HCT116 (cell line): ENCODE data around the gene SMIM14. TPM values are rescaled to one million over a fixed set of nuclear protein-coding genes. Genes with fewer than 3 reads are reported as not detected.

ENCODE experiments used
- ATAC-seq: fragments of 200-7000 bp; cut with Tn5 transposase; 2 replicates; pipeline ENCODE4 v1.9.1; 2020; ENCODE audit warnings: mild to moderate bottlenecking, moderate library complexity
- BruUV-seq: library from RNA; stranded (reverse); fragments of 400-500 nt; replicated peaks from 2 replicates; lab custom pipeline; 2021; lab: Mats Ljungman, UMichigan
- CTCF ChIA-PET: fragments of 300-600 bp; sonication (Branson Sonifier 250); formaldehyde crosslinking; loops from one replicate; lab custom pipeline; 2021; ENCODE audit warnings: antibody characterized with exemption; lab: Charles Lee
- POLR2A ChIA-PET: fragments of 300-600, 350-600 bp; sonication (Branson Sonifier 250); formaldehyde crosslinking; loops from one replicate; lab custom pipeline; 2021; ENCODE audit warnings: antibody characterized with exemption; lab: Charles Lee
- RAD21 ChIA-PET, 2 experiments: fragments of 300-600 bp; sonication (Branson Sonifier 250); formaldehyde crosslinking; loops; one replicate each; lab custom pipeline; 2023; ENCODE audit warnings: low total read pairs in 2 of 2; ENCODE audit not compliant: uncharacterized antibody in 2 of 2, unreplicated experiment in 2 of 2, low non-redundant PET in 1 of 2; lab: Charles Lee
- DNase-seq: peaks from one replicate; pipeline ENCODE4 v3.0.0-alpha.2; 2010; ENCODE audit warnings: low read depth, low spot score
- H2AFZ ChIP-seq: fragments of 200-600 bp; shearing (Covaris generic), sonication (generic); 2 replicates; pipeline ENCODE4 v1.6.1; 2017; ENCODE audit warnings: low read depth, mixed run types, mixed read lengths, antibody characterized with exemption, low read length; ENCODE audit not compliant: poor library complexity, severe bottlenecking
- H3K27ac ChIP-seq: 2 replicates; pipeline ENCODE4 v1.5.1; 2012; ENCODE audit warnings: low read depth, low read length
- H3K27me3 ChIP-seq: fragments of 200-600 bp; sonication (generic); 2 replicates; pipeline ENCODE4 v1.6.1; 2016; ENCODE audit warnings: mixed run types, low read length, mixed read lengths; ENCODE audit not compliant: insufficient read depth
- H3K36me3 ChIP-seq, 2 experiments: fragments of 200-500 bp in 1 of 2; fragments of 200-600 bp in 1 of 2; sonication (Bioruptor generic) in 1 of 2; sonication (generic) in 1 of 2; 2 replicates each; pipeline versions ENCODE4 v1.5.1 to v1.6.1; 2014 to 2016; ENCODE audit warnings: low read length in 2 of 2, inconsistent platforms in 1 of 2, mixed read lengths in 1 of 2, mixed run types in 1 of 2; ENCODE audit not compliant: insufficient read depth in 2 of 2, control insufficient read depth in 1 of 2
- H3K4me1 ChIP-seq, 2 experiments: fragments of 200-600 bp in 1 of 2; sonication (generic) in 1 of 2; 2 replicates each; pipeline versions ENCODE4 v1.5.1 to v1.6.1; 2012 to 2017; ENCODE audit warnings: low read length in 2 of 2, inconsistent platforms in 1 of 2, mild to moderate bottlenecking in 1 of 2, mixed read lengths in 1 of 2, mixed run types in 1 of 2, moderate library complexity in 1 of 2; ENCODE audit not compliant: insufficient read depth in 2 of 2, control insufficient read depth in 1 of 2
- H3K4me2 ChIP-seq: fragments of 200-600 bp; sonication (generic); 2 replicates; pipeline ENCODE4 v1.6.1; 2017; ENCODE audit warnings: mixed run types, low read length, mixed read lengths
- H3K4me3 ChIP-seq, 2 experiments: fragments of 200-600 bp in 1 of 2; sonication (generic) in 1 of 2; replicated peaks in 1 of 2; 2 replicates each; pipeline ENCODE4 v1.5.1; 2011 to 2016; ENCODE audit warnings: low read length in 2 of 2, control low read depth in 1 of 2, low read depth in 1 of 2, mild to moderate bottlenecking in 1 of 2, mixed read lengths in 1 of 2, mixed run types in 1 of 2
- H3K79me2 ChIP-seq: fragments of 200-600 bp; sonication (generic); 2 replicates; pipeline ENCODE4 v1.6.1; 2017; ENCODE audit warnings: mild to moderate bottlenecking, mixed run types, low read length, moderate library complexity, mixed read lengths; ENCODE audit not compliant: insufficient read depth
- H3K9ac ChIP-seq: fragments of 200-600 bp; sonication (generic); 2 replicates; pipeline ENCODE4 v1.6.1; 2016; ENCODE audit warnings: low read length, mixed read lengths
- H3K9me2 ChIP-seq: fragments of 200-600 bp; sonication (generic), shearing (Covaris generic); 2 replicates; pipeline ENCODE4 v1.6.1; 2017; ENCODE audit warnings: mixed run types, mild to moderate bottlenecking, moderate library complexity; ENCODE audit not compliant: insufficient read depth
- H3K9me3 ChIP-seq, 2 experiments: fragments of 200-500 bp in 1 of 2; fragments of 200-600 bp in 1 of 2; sonication (Bioruptor generic) in 1 of 2; sonication (generic) in 1 of 2; 2 replicates each; pipeline ENCODE4 v1.6.1; 2014 to 2017; ENCODE audit warnings: low read length in 2 of 2, mixed read lengths in 2 of 2, inconsistent platforms in 1 of 2, low read depth in 1 of 2, mild to moderate bottlenecking in 1 of 2, mixed run types in 1 of 2, moderate library complexity in 1 of 2; ENCODE audit not compliant: control insufficient read depth in 1 of 2, insufficient read depth in 1 of 2
- H4K20me1 ChIP-seq: fragments of 200-600 bp; sonication (generic), shearing (Covaris generic); 2 replicates; pipeline ENCODE4 v1.6.1; 2017; ENCODE audit warnings: mixed run types, mild to moderate bottlenecking, moderate library complexity; ENCODE audit not compliant: insufficient read depth
- CBX3 ChIP-seq: IDR thresholded peaks from 2 replicates; pipeline ENCODE4 v1.6.1; 2012; ENCODE audit warnings: low read depth
- EZH2 ChIP-seq: fragments of 200-600 bp; sonication (generic); IDR thresholded peaks from 2 replicates; pipeline ENCODE4 v1.6.1; 2017; ENCODE audit warnings: antibody characterized with exemption, mixed run types
- FOSL1 ChIP-seq: IDR thresholded peaks from 2 replicates; pipeline ENCODE4 v1.6.1; 2012; ENCODE audit warnings: low read depth
- JUND ChIP-seq: IDR thresholded peaks from 2 replicates; pipeline ENCODE4 v1.6.1; 2012
- POLR2A ChIP-seq: IDR thresholded peaks from 2 replicates; pipeline ENCODE4 v1.7.0; 2011; ENCODE audit warnings: borderline replicate concordance; ENCODE audit not compliant: insufficient read depth, insufficient read length; ENCODE audit errors: extremely low read depth
- SIN3A ChIP-seq: IDR thresholded peaks from 2 replicates; pipeline ENCODE4 v1.6.1; 2012; ENCODE audit warnings: low read depth
- SP1 ChIP-seq: IDR thresholded peaks from 2 replicates; pipeline ENCODE4 v1.6.1; 2012; ENCODE audit warnings: low read depth
- YY1 ChIP-seq: IDR thresholded peaks from 2 replicates; pipeline ENCODE4 v1.6.1; 2011; ENCODE audit warnings: low read length, low read depth, moderate library complexity, mild to moderate bottlenecking; ENCODE audit not compliant: insufficient replicate concordance; ENCODE audit errors: extremely low read depth
- intact Hi-C: fragments of 100-400 bp; cut with micrococcal nuclease; formaldehyde crosslinking; loops from 2 replicates; pipeline ENCODE4 v1.10.0; 2022
- total RNA-seq: library from RNA; stranded (reverse); gene quantifications from one replicate; pipeline ENCODE4 v1.2.1, GENCODE V29; 2021; ENCODE audit not compliant: unreplicated experiment
- TF ChIP-seq, protein P1 (sequence below): IDR thresholded peaks from 2 replicates; pipeline ENCODE4 v1.6.1; 2012; ENCODE audit warnings: low read depth
- TF ChIP-seq, protein P2 (sequence below), 3 experiments: fragments of 200-600 bp in 1 of 3; sonication (generic) in 1 of 3; IDR thresholded peaks in 2 of 3; conservative IDR thresholded peaks in 1 of 3; 2 replicates each; pipeline ENCODE4 v1.5.1; 2012 to 2017; ENCODE audit warnings: low read depth in 2 of 3, low read length in 2 of 3, antibody characterized with exemption in 1 of 3, borderline replicate concordance in 1 of 3, control low read depth in 1 of 3, mild to moderate bottlenecking in 1 of 3, mixed read lengths in 1 of 3, mixed run types in 1 of 3, moderate library complexity in 1 of 3; ENCODE audit not compliant: insufficient read depth in 1 of 3

The SMIM14 gene
- total RNA-seq, 1 experiment from 2014 or later = 21.6 TPM

DNA sequence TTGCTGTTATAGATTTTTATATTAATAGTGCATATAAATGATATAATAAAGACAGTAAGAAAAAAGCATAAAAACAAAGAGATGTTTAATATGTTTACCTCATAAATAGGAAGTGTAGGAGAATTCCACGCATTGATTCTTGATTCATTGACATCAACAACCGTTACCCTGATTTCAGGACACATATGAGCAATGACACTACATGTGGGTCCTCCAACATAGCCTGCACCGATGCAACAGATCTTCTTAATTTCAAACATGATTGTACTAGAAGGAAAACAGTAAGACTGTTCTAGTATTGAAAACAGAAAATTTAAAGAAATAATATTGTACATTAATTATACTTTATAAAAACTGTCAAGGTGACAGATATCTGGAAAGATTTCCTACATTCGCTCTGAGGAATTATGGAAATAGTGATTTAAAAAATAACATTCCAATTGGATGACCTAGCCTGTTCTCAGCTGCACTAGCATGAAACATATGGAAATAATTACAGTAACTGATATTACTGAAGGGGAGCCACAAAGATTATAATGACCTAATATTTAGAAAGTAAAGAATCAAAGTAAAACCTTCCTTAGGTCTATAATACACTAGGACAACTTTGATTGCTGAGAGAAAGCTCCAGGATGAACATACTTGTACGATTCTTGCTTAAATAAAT lies 117.3 kb downstream of the SMIM14 start:
- CTCF ChIA-PET = no interaction called here
- Histone ChIP-seq H3K4me2 (no peak overlapping the region), H3K36me3 (peaks cover 0 to 3% of the 10 kb centered on the region in 2 experiments; a peak in 2 of 4 replicates), H3K27ac (no peak overlapping the region), H3K9me2 (no peaks in the 10 kb centered on the region), H2AFZ (no peak overlapping the region), H4K20me1 (no peaks in the 10 kb centered on the region), H3K79me2 (peaks cover 68% of the 10 kb centered on the region), H3K9ac (no peak overlapping the region), H3K9me3 (no peaks in the 10 kb centered on the region), H3K27me3 (no peaks in the 10 kb centered on the region), H3K4me3 (no peak overlapping the region), H3K4me1 (peaks cover 3 to 18% of the 10 kb centered on the region in 2 experiments; a peak in 3 of 4 replicates)
- BruUV-seq = no TSS peak
- DNase-seq = no peak
- POLR2A ChIA-PET = no interaction called here
- TF ChIP-seq, protein P1, sequence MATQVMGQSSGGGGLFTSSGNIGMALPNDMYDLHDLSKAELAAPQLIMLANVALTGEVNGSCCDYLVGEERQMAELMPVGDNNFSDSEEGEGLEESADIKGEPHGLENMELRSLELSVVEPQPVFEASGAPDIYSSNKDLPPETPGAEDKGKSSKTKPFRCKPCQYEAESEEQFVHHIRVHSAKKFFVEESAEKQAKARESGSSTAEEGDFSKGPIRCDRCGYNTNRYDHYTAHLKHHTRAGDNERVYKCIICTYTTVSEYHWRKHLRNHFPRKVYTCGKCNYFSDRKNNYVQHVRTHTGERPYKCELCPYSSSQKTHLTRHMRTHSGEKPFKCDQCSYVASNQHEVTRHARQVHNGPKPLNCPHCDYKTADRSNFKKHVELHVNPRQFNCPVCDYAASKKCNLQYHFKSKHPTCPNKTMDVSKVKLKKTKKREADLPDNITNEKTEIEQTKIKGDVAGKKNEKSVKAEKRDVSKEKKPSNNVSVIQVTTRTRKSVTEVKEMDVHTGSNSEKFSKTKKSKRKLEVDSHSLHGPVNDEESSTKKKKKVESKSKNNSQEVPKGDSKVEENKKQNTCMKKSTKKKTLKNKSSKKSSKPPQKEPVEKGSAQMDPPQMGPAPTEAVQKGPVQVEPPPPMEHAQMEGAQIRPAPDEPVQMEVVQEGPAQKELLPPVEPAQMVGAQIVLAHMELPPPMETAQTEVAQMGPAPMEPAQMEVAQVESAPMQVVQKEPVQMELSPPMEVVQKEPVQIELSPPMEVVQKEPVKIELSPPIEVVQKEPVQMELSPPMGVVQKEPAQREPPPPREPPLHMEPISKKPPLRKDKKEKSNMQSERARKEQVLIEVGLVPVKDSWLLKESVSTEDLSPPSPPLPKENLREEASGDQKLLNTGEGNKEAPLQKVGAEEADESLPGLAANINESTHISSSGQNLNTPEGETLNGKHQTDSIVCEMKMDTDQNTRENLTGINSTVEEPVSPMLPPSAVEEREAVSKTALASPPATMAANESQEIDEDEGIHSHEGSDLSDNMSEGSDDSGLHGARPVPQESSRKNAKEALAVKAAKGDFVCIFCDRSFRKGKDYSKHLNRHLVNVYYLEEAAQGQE = no peak
- TF ChIP-seq POLR2A (no peak), JUND (no peak), YY1 (no peak), SP1 (no peak), SIN3A (no peak), FOSL1 (no peak), EZH2 (no peak), CBX3 (no peak)
- TF ChIP-seq, protein P2, sequence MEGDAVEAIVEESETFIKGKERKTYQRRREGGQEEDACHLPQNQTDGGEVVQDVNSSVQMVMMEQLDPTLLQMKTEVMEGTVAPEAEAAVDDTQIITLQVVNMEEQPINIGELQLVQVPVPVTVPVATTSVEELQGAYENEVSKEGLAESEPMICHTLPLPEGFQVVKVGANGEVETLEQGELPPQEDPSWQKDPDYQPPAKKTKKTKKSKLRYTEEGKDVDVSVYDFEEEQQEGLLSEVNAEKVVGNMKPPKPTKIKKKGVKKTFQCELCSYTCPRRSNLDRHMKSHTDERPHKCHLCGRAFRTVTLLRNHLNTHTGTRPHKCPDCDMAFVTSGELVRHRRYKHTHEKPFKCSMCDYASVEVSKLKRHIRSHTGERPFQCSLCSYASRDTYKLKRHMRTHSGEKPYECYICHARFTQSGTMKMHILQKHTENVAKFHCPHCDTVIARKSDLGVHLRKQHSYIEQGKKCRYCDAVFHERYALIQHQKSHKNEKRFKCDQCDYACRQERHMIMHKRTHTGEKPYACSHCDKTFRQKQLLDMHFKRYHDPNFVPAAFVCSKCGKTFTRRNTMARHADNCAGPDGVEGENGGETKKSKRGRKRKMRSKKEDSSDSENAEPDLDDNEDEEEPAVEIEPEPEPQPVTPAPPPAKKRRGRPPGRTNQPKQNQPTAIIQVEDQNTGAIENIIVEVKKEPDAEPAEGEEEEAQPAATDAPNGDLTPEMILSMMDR (IDR thresholded peaks at IDR 0.05 in 2 of 3, conservative IDR thresholded peaks at IDR 0.05 in 1 of 3; ENCODE audit: borderline replicate concordance in 1 of 3, insufficient read depth in 1 of 3, low read depth in 2 of 3, low read length in 2 of 3) = no peak
- RAD21 ChIA-PET = no interaction called here
- no peak for ATAC-seq
- intact Hi-C loops = no loop called here
